ENCODE data around the gene NFIC.
A peak's percentile ranks its signal among the peaks of the same experiment; 100 is the strongest.

The NFIC gene

GRCh38 chr19:3433313-3433712, 66.9 kb downstream of the NFIC start:
- Histone ChIP-seq H3K4me1 (ENCODE audit: insufficient read depth, low read length, severe bottlenecking) (peaks cover 12% of the 10 kb centered on the region), H3K9me3 (ENCODE audit: low read length) (no peaks in the 10 kb centered on the region), H3K9me2 (ENCODE audit: low read depth, low read length) (no peaks in the 10 kb centered on the region), H3K9ac (ENCODE audit: low read length) (no peak overlapping the region), H3K36me3 (ENCODE audit: insufficient read depth, low read length) (no peaks in the 10 kb centered on the region; the same call in 1 of the 2 replicates), H3K4me2 (ENCODE audit: low read length) (no peak overlapping the region), H4K20me1 (ENCODE audit: insufficient read depth, low read length) (no peaks in the 10 kb centered on the region), H3F3A (ENCODE audit: insufficient read depth, low read length) (no peaks in the 10 kb centered on the region), H3K79me2 (ENCODE audit: insufficient read depth, low read length) (no peaks in the 10 kb centered on the region), H3K27ac (ENCODE audit: low read depth, low read length, poor library complexity, severe bottlenecking) (no peak overlapping the region), H3K27me3 (ENCODE audit: insufficient read depth, low read length) (no peaks in the 10 kb centered on the region), H3K4me3 (ENCODE audit: low read depth, low read length, poor library complexity, severe bottlenecking) (no peak overlapping the region), H2AFZ (ENCODE audit: low read length) (no peak overlapping the region)
- TF ChIP-seq CTCF (IDR thresholded peaks at IDR 0.05; ENCODE audit: low read length) (no peak), EZH2 (IDR thresholded peaks at IDR 0.05; ENCODE audit: borderline replicate concordance, low read length) (no peak)

GRCh38 chr19:3433805-3434540, 67.6 kb downstream of the NFIC start:
- Histone ChIP-seq H4K20me1 (ENCODE audit: insufficient read depth, low read length) (no peaks in the 10 kb centered on the region), H3K27ac (ENCODE audit: low read depth, low read length, poor library complexity, severe bottlenecking) (no peak overlapping the region), H3F3A (ENCODE audit: insufficient read depth, low read length) (no peaks in the 10 kb centered on the region), H3K36me3 (ENCODE audit: insufficient read depth, low read length) (no peaks in the 10 kb centered on the region; the same call in 1 of the 2 replicates), H3K9me2 (ENCODE audit: low read depth, low read length) (no peaks in the 10 kb centered on the region), H3K4me2 (ENCODE audit: low read length) (peak overlapping the region; percentile 95), H3K4me3 (ENCODE audit: low read depth, low read length, poor library complexity, severe bottlenecking) (peak overlapping the region; percentile 65), H3K9ac (ENCODE audit: low read length) (peak overlapping the region; percentile 80), H2AFZ (ENCODE audit: low read length) (peak overlapping the region; percentile 36; the same call in 1 of the 2 replicates), H3K4me1 (ENCODE audit: insufficient read depth, low read length, severe bottlenecking) (peaks cover 12% of the 10 kb centered on the region), H3K79me2 (ENCODE audit: insufficient read depth, low read length) (no peaks in the 10 kb centered on the region), H3K9me3 (ENCODE audit: low read length) (no peaks in the 10 kb centered on the region), H3K27me3 (ENCODE audit: insufficient read depth, low read length) (no peaks in the 10 kb centered on the region)
- TF ChIP-seq EZH2 (IDR thresholded peaks at IDR 0.05; ENCODE audit: borderline replicate concordance, low read length), result no peak
- TF ChIP-seq CTCF (IDR thresholded peaks at IDR 0.05; ENCODE audit: low read length), result no peak

- Histone ChIP-seq H3K9me2 (ENCODE audit: low read depth, low read length) (no peaks in the 10 kb centered on the region), H2AFZ (ENCODE audit: low read length) (peak overlapping the region; percentile 61), H3K9me3 (ENCODE audit: low read length) (no peaks in the 10 kb centered on the region), H3K4me1 (ENCODE audit: insufficient read depth, low read length, severe bottlenecking) (peaks cover 12% of the 10 kb centered on the region), H3K4me2 (ENCODE audit: low read length) (peak overlapping the region; percentile 95), H3F3A (ENCODE audit: insufficient read depth, low read length) (no peaks in the 10 kb centered on the region), H3K27me3 (ENCODE audit: insufficient read depth, low read length) (no peaks in the 10 kb centered on the region), H3K36me3 (ENCODE audit: insufficient read depth, low read length) (no peaks in the 10 kb centered on the region; the same call in 1 of the 2 replicates), H3K9ac (ENCODE audit: low read length) (peak overlapping the region; percentile 80), H4K20me1 (ENCODE audit: insufficient read depth, low read length) (no peaks in the 10 kb centered on the region), H3K79me2 (ENCODE audit: insufficient read depth, low read length) (no peaks in the 10 kb centered on the region), H3K4me3 (ENCODE audit: low read depth, low read length, poor library complexity, severe bottlenecking) (peak overlapping the region; percentile 65), H3K27ac (ENCODE audit: low read depth, low read length, poor library complexity, severe bottlenecking) (peak overlapping the region; percentile 39)
- TF ChIP-seq CTCF (IDR thresholded peaks at IDR 0.05; ENCODE audit: low read length) (no peak), EZH2 (IDR thresholded peaks at IDR 0.05; ENCODE audit: borderline replicate concordance, low read length) (no peak)
Observed at GRCh38 chr19:3434630-3435553, 68.5 kb downstream of the NFIC start.

Measured in OCI-LY1 (cell line).